Hepatocyte (in vitro differentiated cells): ENCODE data around the gene BANK1.

Experiments
- EZH2 ChIP-seq: fragments of 200-600 bp; sonication (generic); IDR thresholded peaks from 2 replicates; pipeline ENCODE4 v1.6.1; 2016; ENCODE audit warnings: antibody characterized with exemption, mild to moderate bottlenecking, borderline replicate concordance
- EZH2phosphoT487 ChIP-seq: fragments of 200-600 bp; sonication (generic); IDR thresholded peaks from one replicate; pipeline ENCODE4 v1.6.1; 2018; ENCODE audit warnings: antibody characterized with exemption, mild to moderate bottlenecking, low read depth, moderate library complexity; ENCODE audit not compliant: unreplicated experiment, severe bottlenecking
- TF ChIP-seq, protein P1 (sequence below): fragments of 200-600 bp; sonication (generic); IDR thresholded peaks from 2 replicates; pipeline ENCODE4 v1.5.1; 2016; ENCODE audit warnings: antibody characterized with exemption, mild to moderate bottlenecking; ENCODE audit not compliant: poor library complexity

DNA sequence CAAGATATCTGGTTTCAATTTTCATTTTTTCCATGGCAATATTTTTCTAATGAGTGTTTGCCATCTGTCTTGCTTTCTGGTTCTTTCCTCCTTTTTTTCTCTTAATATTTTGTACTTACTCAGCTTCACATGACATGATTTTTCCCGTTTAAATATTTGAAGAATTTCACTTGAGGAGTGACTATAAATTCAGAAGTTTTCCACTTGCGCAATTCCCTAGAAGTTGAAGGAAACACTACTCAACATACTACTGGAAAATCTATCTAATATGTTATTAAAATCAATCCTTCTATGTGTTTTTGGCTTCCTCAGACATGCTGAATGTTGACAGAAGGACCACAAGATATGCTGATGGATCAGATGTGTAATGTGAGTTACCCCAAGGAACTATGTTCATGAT, 36.8 kb upstream of the BANK1 start:
- TF ChIP-seq, protein P1, sequence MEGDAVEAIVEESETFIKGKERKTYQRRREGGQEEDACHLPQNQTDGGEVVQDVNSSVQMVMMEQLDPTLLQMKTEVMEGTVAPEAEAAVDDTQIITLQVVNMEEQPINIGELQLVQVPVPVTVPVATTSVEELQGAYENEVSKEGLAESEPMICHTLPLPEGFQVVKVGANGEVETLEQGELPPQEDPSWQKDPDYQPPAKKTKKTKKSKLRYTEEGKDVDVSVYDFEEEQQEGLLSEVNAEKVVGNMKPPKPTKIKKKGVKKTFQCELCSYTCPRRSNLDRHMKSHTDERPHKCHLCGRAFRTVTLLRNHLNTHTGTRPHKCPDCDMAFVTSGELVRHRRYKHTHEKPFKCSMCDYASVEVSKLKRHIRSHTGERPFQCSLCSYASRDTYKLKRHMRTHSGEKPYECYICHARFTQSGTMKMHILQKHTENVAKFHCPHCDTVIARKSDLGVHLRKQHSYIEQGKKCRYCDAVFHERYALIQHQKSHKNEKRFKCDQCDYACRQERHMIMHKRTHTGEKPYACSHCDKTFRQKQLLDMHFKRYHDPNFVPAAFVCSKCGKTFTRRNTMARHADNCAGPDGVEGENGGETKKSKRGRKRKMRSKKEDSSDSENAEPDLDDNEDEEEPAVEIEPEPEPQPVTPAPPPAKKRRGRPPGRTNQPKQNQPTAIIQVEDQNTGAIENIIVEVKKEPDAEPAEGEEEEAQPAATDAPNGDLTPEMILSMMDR = no peak
- TF ChIP-seq EZH2phosphoT487 (no peak), EZH2 (no peak)
